Tibial nerve (tissue), 4 donors: ENCODE data around the gene CRAT.

Source experiments
- EP300 ChIP-seq, 2 donors: sonication (generic); formaldehyde crosslinking; IDR thresholded peaks; one replicate each; pipeline ENCODE4 v1.6.1; 2017; ENCODE audit warnings: antibody characterized with exemption in 2 of 2, mild to moderate bottlenecking in 1 of 2
- POLR2A ChIP-seq, 2 donors: fragments of 450-650 bp; IDR thresholded peaks; one replicate each; pipeline ENCODE4 v1.6.1; 2017; ENCODE audit warnings: antibody characterized with exemption in 2 of 2, mild to moderate bottlenecking in 2 of 2, moderate library complexity in 2 of 2
- TF ChIP-seq, protein P1 (sequence below), 5 experiments: fragments of 200-600 bp in 3 of 5; fragments of 450-650 bp in 2 of 5; sonication (generic) in 3 of 5; IDR thresholded peaks; one replicate each; pipeline ENCODE4 v1.5.1; 2016 to 2019; ENCODE audit warnings: antibody characterized with exemption in 5 of 5, mild to moderate bottlenecking in 3 of 5, moderate library complexity in 2 of 5

DNA sequence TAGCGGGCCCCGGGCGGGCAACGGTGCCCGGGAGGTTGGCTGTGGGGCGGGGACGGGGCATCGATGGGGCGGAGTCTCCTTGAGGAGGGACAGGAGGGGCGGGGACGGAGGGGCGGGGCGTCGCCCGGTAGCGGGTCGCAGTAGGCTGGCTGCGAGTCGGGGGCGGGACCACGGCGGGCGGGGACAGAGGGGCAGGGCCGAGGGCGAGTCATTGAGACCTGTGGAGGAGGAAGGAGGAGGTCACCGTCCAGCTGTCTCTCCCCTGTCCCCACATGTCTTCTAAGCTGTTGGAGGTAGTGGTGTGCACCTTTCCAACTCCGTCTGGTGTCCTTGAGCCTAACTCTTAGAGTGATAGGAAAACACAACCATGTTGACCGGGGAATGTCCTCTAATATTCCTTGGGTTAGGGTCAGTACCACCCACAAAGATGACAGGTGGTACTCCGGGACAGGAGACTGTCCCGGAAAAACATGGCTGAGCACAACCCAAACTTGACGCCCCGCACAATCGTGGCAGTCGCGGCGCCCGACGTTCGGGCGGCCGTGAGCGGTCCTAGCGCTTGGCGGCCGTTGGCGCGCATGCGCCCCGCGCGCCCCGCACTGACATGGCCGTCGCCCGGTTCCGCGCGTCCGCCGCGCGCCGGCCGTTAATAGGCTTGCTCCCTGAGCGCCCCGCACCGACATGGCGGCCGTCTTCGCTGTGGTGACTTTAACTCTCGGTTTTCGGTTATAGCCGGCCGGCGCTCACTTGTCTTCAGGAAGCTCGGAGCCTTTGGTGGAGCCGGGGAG lies at the start of gene CRAT, which contains the start of gene PTPA:
- TF ChIP-seq EP300 (IDR thresholded peaks at IDR 0.05): peak in 1 of 2 donors; percentile 94
- TF ChIP-seq, protein P1, sequence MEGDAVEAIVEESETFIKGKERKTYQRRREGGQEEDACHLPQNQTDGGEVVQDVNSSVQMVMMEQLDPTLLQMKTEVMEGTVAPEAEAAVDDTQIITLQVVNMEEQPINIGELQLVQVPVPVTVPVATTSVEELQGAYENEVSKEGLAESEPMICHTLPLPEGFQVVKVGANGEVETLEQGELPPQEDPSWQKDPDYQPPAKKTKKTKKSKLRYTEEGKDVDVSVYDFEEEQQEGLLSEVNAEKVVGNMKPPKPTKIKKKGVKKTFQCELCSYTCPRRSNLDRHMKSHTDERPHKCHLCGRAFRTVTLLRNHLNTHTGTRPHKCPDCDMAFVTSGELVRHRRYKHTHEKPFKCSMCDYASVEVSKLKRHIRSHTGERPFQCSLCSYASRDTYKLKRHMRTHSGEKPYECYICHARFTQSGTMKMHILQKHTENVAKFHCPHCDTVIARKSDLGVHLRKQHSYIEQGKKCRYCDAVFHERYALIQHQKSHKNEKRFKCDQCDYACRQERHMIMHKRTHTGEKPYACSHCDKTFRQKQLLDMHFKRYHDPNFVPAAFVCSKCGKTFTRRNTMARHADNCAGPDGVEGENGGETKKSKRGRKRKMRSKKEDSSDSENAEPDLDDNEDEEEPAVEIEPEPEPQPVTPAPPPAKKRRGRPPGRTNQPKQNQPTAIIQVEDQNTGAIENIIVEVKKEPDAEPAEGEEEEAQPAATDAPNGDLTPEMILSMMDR (IDR thresholded peaks at IDR 0.05): peak in 2 of 5 experiments; percentile 42 to 46
- peak; percentile 81 to 94 for TF ChIP-seq POLR2A (IDR thresholded peaks at IDR 0.05)
